ENCODE data around the gene PHF21A.
A peak's percentile ranks its signal among the peaks of the same experiment; 100 is the strongest.
"Not testable (repeated sequence)": the region's sequence is repeated elsewhere in the genome, so short reads cannot be mapped to it uniquely, and the experiment has no call there.

Gene PHF21A

GRCh38 chr11:46026606-46027293, 94.5 kb downstream of the PHF21A start:
- no peak for DNase-seq

GRCh38 chr11:46020084-46020599, 101.1 kb downstream of the PHF21A start:
- DNase-seq = no peak

- DNase-seq = no peak
These were observed 102.6 kb downstream of the PHF21A start for GRCh38 chr11:46018651-46019050.

GRCh38 chr11:46017341-46017740, 103.9 kb downstream of the PHF21A start:
- no peak for DNase-seq

- no peak for DNase-seq
These were observed 105.3 kb downstream of the PHF21A start for GRCh38 chr11:46015941-46016340.

GRCh38 chr11:46014168-46014567, 107.1 kb downstream of the PHF21A start:
- not testable (repeated sequence) for DNase-seq

GRCh38 chr11:46012185-46012584, 109.1 kb downstream of the PHF21A start:
- DNase-seq = no peak

- DNase-seq = no peak
These were observed 111.2 kb downstream of the PHF21A start for GRCh38 chr11:46010100-46010499.

- no peak for DNase-seq
These were observed 111.6 kb downstream of the PHF21A start for GRCh38 chr11:46009647-46010046.

- peak; percentile 76 for DNase-seq
These were observed 114.7 kb downstream of the PHF21A start for GRCh38 chr11:46006418-46007070.

- no peak for DNase-seq
These were observed 117.7 kb downstream of the PHF21A start for GRCh38 chr11:46003572-46003971.

GRCh38 chr11:46002189-46002588, 119.1 kb downstream of the PHF21A start:
- DNase-seq = no peak

GRCh38 chr11:46001448-46001914, 119.8 kb downstream of the PHF21A start:
- no peak for DNase-seq

- no peak for DNase-seq
These were observed 123.7 kb downstream of the PHF21A start for GRCh38 chr11:45997599-45997998.

- no peak for DNase-seq
These were observed 125.9 kb downstream of the PHF21A start for GRCh38 chr11:45995342-45995734.

GRCh38 chr11:45994371-45995341, 126.6 kb downstream of the PHF21A start:
- no peak for DNase-seq

GRCh38 chr11:45993531-45994001, 127.7 kb downstream of the PHF21A start:
- no peak for DNase-seq

- no peak for DNase-seq
These were observed 132.3 kb downstream of the PHF21A start for GRCh38 chr11:45988921-45989320.

- no peak for DNase-seq
These were observed 136.0 kb downstream of the PHF21A start for GRCh38 chr11:45985212-45985611.

GRCh38 chr11:45984192-45984591, 137.1 kb downstream of the PHF21A start:
- DNase-seq = no peak

- DNase-seq = no peak
These were observed 137.8 kb downstream of the PHF21A start for GRCh38 chr11:45983471-45983845.

GRCh38 chr11:45982656-45983470, 138.4 kb downstream of the PHF21A start:
- no peak for DNase-seq

Measured in CD4-positive, alpha-beta T cell treated with Interleukin-21 for 1 hour (primary cell).